ENCODE results near the gene TLCD1. TPM values are rescaled to one million over a fixed set of nuclear protein-coding genes. Genes with fewer than 3 reads are reported as not detected.
A peak's percentile ranks its signal among the peaks of the same experiment; 100 is the strongest.

The TLCD1 gene
- polyA plus RNA-seq, 1 of the 3 experiments (the other 2 are of a cell fraction): 18.3 TPM

- Histone ChIP-seq H3F3A (replicated peaks; ENCODE audit: insufficient read depth) (peaks cover 60% of the 10 kb centered on the region), H3K4me3 (ENCODE audit: low read depth in 2 of 2, low read length in 1 of 2) (peak overlapping the region; percentile 62 to 81), H3K9me3 (no peaks in the 10 kb centered on the region), H3K9me2 (no peaks in the 10 kb centered on the region), H3K9ac (peak overlapping the region; percentile 90), H4K20me1 (ENCODE audit: insufficient read depth) (peaks cover 23% of the 10 kb centered on the region), H3K4me1 (ENCODE audit: control insufficient read depth in 1 of 2, insufficient read depth in 2 of 2, low read depth in 1 of 2, low read length in 1 of 2) (peaks cover 16 to 37% of the 10 kb centered on the region in 2 experiments), H3K4me2 (peak overlapping the region; percentile 99), H3K79me2 (ENCODE audit: insufficient read depth) (peaks cover 15% of the 10 kb centered on the region), H3K36me3 (replicated peaks in 1 of 2; ENCODE audit: control insufficient read depth in 1 of 2, insufficient read depth in 2 of 2, low read length in 1 of 2) (peaks cover 24 to 28% of the 10 kb centered on the region in 2 experiments), H2AFZ (ENCODE audit: low read depth) (peak overlapping the region; percentile 81), H3K27me3 (ENCODE audit: insufficient read depth) (no peaks in the 10 kb centered on the region), H3K27ac (ENCODE audit: low read depth in 2 of 2, low read length in 1 of 2) (peak overlapping the region; percentile 72 to 97)
- DNase-seq: peak; percentile 88
- under 1% methylated on average over 44 of the region's 57 CpGs for WGBS (ENCODE audit: low lambda C conversion rate)
- ChIA-PET CTCF (interaction anchor here (0.5 to 11.1 kb wide), 67 partner anchors 8 to 916 kb away, joined by 3 to 612 read pairs (median 4); partner anchors contain the start of genes BLTP2, DHRS13, FAM222B and FLOT2), POLR2A (interaction anchor here (0.7 to 4.5 kb wide), 10 partner anchors 16 to 238 kb away, joined by 3 to 90 read pairs (median 4); partner anchors contain the start of genes DHRS13, FLOT2, PROCA1 and TRAF4)
- TF ChIP-seq MEF2A (IDR thresholded peaks at IDR 0.05; ENCODE audit: borderline replicate concordance, low read depth) (no peak), FOXM1 (IDR thresholded peaks at IDR 0.05; ENCODE audit: low read depth) (0 out of 2 replicates have a peak, but pooled peaks have one; percentile 27), MAX (IDR thresholded peaks at IDR 0.05; ENCODE audit: low read depth) (no peak), JUND (IDR thresholded peaks at IDR 0.05) (no peak), IRF3 (IDR thresholded peaks at IDR 0.05; ENCODE audit: low read depth, low read length) (no peak), TAF1 (IDR thresholded peaks at IDR 0.05; ENCODE audit: borderline replicate concordance, low read depth, low read length) (0 out of 2 replicates have a peak, but pooled peaks have one; percentile 35), SMC3 (IDR thresholded peaks at IDR 0.05; ENCODE audit: low read depth, low read length) (peak; percentile 90), FOSL2 (IDR thresholded peaks at IDR 0.05; ENCODE audit: borderline replicate concordance, low read depth) (no peak), REST (IDR thresholded peaks at IDR 0.05; ENCODE audit: low read depth, low read length) (peak; percentile 55; the same call in 1 of the 2 replicates), NFIC (IDR thresholded peaks at IDR 0.05; ENCODE audit: borderline replicate concordance) (no peak), GATA2 (CRISPR knock-in tag; IDR thresholded peaks at IDR 0.05) (no peak), PBX3 (IDR thresholded peaks at IDR 0.05) (0 out of 2 replicates have a peak, but pooled peaks have one; percentile 15), SIN3A (IDR thresholded peaks at IDR 0.05; ENCODE audit: borderline replicate concordance, low read depth, low read length) (peak; percentile 85; the same call in 1 of the 2 replicates), EZH2phosphoT487 (IDR thresholded peaks at IDR 0.05; ENCODE audit: borderline replicate concordance, low read depth) (no peak), CHD2 (IDR thresholded peaks at IDR 0.05; ENCODE audit: low read length, partially characterized antibody) (peak; percentile 52), TCF12 (IDR thresholded peaks at IDR 0.05) (peak; percentile 52; the same call in 1 of the 2 replicates), USF2 (IDR thresholded peaks at IDR 0.05; ENCODE audit: borderline replicate concordance, low read depth, low read length) (no peak), CTCF (IDR thresholded peaks at IDR 0.05) (peak; percentile 98), USF1 (IDR thresholded peaks at IDR 0.05; ENCODE audit: borderline replicate concordance, low read depth) (no peak), MXI1 (IDR thresholded peaks at IDR 0.05; ENCODE audit: low read depth, low read length) (peak; percentile 57), ELF1 (IDR thresholded peaks at IDR 0.05) (no peak)
Measured at GRCh38 chr17:28726627-28727491, 826 bp upstream of the TLCD1 start.

Data from SK-N-SH (cell line).